Fibroblast of lung (primary cell): ENCODE results near the gene POU2F2.
"Not testable (repeated sequence)": the region's sequence is repeated elsewhere in the genome, so short reads cannot be mapped to it uniquely, and the experiment has no call there.

Experiments
- CTCF ChIP-seq, 2 donors: IDR thresholded peaks in 1 of 2; conservative IDR thresholded peaks in 1 of 2; 1 replicate in 1 of 2; 2 replicates in 1 of 2; pipeline ENCODE4 v1.5.1; 2011 to 2012; ENCODE audit warnings: low read length in 2 of 2, control low read depth in 1 of 2, inconsistent platforms in 1 of 2, low read depth in 1 of 2, mild to moderate bottlenecking in 1 of 2
- EZH2 ChIP-seq: IDR thresholded peaks from 2 replicates; pipeline ENCODE4 v1.5.1; 2012; ENCODE audit warnings: low read length, control low read depth, mild to moderate bottlenecking; ENCODE audit errors: missing control alignments

- not testable (repeated sequence) for TF ChIP-seq CTCF (conservative IDR thresholded peaks at IDR 0.05 in 1 of 2, IDR thresholded peaks at IDR 0.05 in 1 of 2; ENCODE audit: low read depth in 1 of 2, low read length in 2 of 2); EZH2
These were observed 91.8 kb downstream of the POU2F2 start for GRCh38 chr19:42040491-42040890.
